Peyer's patch (tissue), 4 donors: ENCODE measurements around the gene TAF11L3.

ENCODE experiments used
- POLR2A ChIP-seq, 2 donors: fragments of 450-650 bp; IDR thresholded peaks; one replicate each; pipeline ENCODE4 v1.5.1; 2017; ENCODE audit warnings: antibody characterized with exemption in 2 of 2, mild to moderate bottlenecking in 2 of 2, moderate library complexity in 2 of 2
- TF ChIP-seq, protein P1 (sequence below), 6 experiments: fragments of 450-650 bp in 4 of 6; fragments of 200-600 bp in 2 of 6; sonication (generic) in 1 of 6; IDR thresholded peaks; one replicate each; pipeline ENCODE4 v1.5.1; 2017 to 2019; ENCODE audit warnings: antibody characterized with exemption in 6 of 6, mild to moderate bottlenecking in 3 of 6, moderate library complexity in 1 of 6

DNA sequence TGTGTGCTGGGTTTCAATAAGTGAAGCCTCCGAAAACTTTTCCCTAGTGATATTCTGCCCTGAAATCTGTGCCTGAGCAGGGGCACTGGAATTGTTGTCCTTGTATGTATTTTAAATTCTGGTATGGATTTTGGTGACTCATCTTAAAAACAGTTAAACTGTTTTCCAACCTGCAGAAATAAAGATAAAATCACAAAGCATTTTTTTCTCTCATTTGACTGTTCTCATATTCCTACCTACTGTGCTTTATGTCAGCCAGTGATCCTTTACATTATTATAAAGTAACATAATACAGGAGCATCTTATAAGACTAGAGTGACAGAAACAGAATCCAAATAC lies 31.0 kb upstream of the TAF11L3 start:
- TF ChIP-seq, protein P1, sequence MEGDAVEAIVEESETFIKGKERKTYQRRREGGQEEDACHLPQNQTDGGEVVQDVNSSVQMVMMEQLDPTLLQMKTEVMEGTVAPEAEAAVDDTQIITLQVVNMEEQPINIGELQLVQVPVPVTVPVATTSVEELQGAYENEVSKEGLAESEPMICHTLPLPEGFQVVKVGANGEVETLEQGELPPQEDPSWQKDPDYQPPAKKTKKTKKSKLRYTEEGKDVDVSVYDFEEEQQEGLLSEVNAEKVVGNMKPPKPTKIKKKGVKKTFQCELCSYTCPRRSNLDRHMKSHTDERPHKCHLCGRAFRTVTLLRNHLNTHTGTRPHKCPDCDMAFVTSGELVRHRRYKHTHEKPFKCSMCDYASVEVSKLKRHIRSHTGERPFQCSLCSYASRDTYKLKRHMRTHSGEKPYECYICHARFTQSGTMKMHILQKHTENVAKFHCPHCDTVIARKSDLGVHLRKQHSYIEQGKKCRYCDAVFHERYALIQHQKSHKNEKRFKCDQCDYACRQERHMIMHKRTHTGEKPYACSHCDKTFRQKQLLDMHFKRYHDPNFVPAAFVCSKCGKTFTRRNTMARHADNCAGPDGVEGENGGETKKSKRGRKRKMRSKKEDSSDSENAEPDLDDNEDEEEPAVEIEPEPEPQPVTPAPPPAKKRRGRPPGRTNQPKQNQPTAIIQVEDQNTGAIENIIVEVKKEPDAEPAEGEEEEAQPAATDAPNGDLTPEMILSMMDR (IDR thresholded peaks at IDR 0.05) = no peak
- no peak for TF ChIP-seq POLR2A (IDR thresholded peaks at IDR 0.05)
